ENCODE measurements around the gene FNIP2.
"Not testable (repeated sequence)": the region's sequence is repeated elsewhere in the genome, so short reads cannot be mapped to it uniquely, and the experiment has no call there.

Gene FNIP2

GRCh38 chr4:158894826-158895225 is 126.0 kb downstream of the FNIP2 start:
- no peak overlapping the region for H3K27ac Mint-ChIP-seq
- H3K9me3 Mint-ChIP-seq: no peaks in the 10 kb centered on the region
- H3K36me3 Mint-ChIP-seq (ENCODE audit: low read depth): peaks cover 34% of the 10 kb centered on the region
- no peak overlapping the region for H3K4me3 Mint-ChIP-seq
- peaks cover 6% of the 10 kb centered on the region for H3K4me1 Mint-ChIP-seq (ENCODE audit: low read depth)
- H3K27me3 Mint-ChIP-seq: no peaks in the 10 kb centered on the region

GRCh38 chr4:158895797-158896576 is 127.2 kb downstream of the FNIP2 start:
- H3K9me3 Mint-ChIP-seq: peaks cover 6% of the 10 kb centered on the region
- H3K4me1 Mint-ChIP-seq (ENCODE audit: low read depth): peaks cover 9% of the 10 kb centered on the region
- H3K27ac Mint-ChIP-seq: no peak overlapping the region
- peaks cover 45% of the 10 kb centered on the region for H3K36me3 Mint-ChIP-seq (ENCODE audit: low read depth)
- H3K4me3 Mint-ChIP-seq: no peak overlapping the region
- H3K27me3 Mint-ChIP-seq: no peaks in the 10 kb centered on the region

- not testable (repeated sequence) for H3K27me3 Mint-ChIP-seq; H3K27ac Mint-ChIP-seq; H3K4me1 Mint-ChIP-seq (ENCODE audit: low read depth); H3K4me3 Mint-ChIP-seq
- Mint-ChIP-seq H3K9me3 (peaks cover 11% of the 10 kb centered on the region), H3K36me3 (ENCODE audit: low read depth) (peaks cover 51% of the 10 kb centered on the region)
Observed at GRCh38 chr4:158896577-158897238, 127.9 kb downstream of the FNIP2 start.

- Mint-ChIP-seq H3K9me3 (peaks cover 11% of the 10 kb centered on the region), H3K36me3 (ENCODE audit: low read depth) (peaks cover 65% of the 10 kb centered on the region)
- H3K27me3 Mint-ChIP-seq; H3K4me1 Mint-ChIP-seq (ENCODE audit: low read depth); H3K27ac Mint-ChIP-seq; H3K4me3 Mint-ChIP-seq: not testable (repeated sequence)
Observed at GRCh38 chr4:158900408-158900807, 131.6 kb downstream of the FNIP2 start.

- H3K36me3 Mint-ChIP-seq (ENCODE audit: low read depth): peaks cover 47% of the 10 kb centered on the region
- peaks cover 11% of the 10 kb centered on the region for H3K9me3 Mint-ChIP-seq
- not testable (repeated sequence) for H3K4me3 Mint-ChIP-seq, H3K27ac Mint-ChIP-seq, H3K27me3 Mint-ChIP-seq
- H3K4me1 Mint-ChIP-seq (ENCODE audit: low read depth): peaks cover 13% of the 10 kb centered on the region
Observed at GRCh38 chr4:158902280-158903078, 133.7 kb downstream of the FNIP2 start.

DNA sequence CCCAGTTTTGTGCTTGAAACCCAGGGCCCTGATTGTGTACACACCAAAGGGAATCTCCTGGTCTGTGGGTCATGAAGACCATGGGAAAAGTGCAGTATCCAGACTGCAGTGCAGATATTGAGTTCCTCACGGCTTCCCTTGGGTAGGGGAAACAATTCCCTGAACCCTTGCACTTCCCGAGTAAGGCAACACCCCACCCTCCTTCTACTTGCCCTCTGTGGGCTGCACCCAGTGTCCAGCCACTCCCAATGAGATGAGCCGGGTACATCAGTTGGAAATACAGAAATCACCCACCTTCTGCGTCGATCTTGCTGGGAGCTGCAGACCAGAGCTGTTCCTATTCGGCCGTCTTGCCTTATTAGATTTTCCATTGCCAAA is 134.2 kb downstream of the FNIP2 start:
- peaks cover 42% of the 10 kb centered on the region for H3K36me3 Mint-ChIP-seq (ENCODE audit: low read depth)
- peaks cover 13% of the 10 kb centered on the region for H3K4me1 Mint-ChIP-seq (ENCODE audit: low read depth)
- no peaks in the 10 kb centered on the region for H3K27me3 Mint-ChIP-seq
- no peak overlapping the region for H3K4me3 Mint-ChIP-seq
- H3K27ac Mint-ChIP-seq: no peak overlapping the region
- H3K9me3 Mint-ChIP-seq: peaks cover 11% of the 10 kb centered on the region

- no peak overlapping the region for H3K4me3 Mint-ChIP-seq
- no peak overlapping the region for H3K27ac Mint-ChIP-seq
- H3K36me3 Mint-ChIP-seq (ENCODE audit: low read depth): peaks cover 37% of the 10 kb centered on the region
- no peaks in the 10 kb centered on the region for H3K27me3 Mint-ChIP-seq
- H3K4me1 Mint-ChIP-seq (ENCODE audit: low read depth): peaks cover 13% of the 10 kb centered on the region
- peaks cover 11% of the 10 kb centered on the region for H3K9me3 Mint-ChIP-seq
Observed at GRCh38 chr4:158903472-158904043, 134.7 kb downstream of the FNIP2 start.

DNA sequence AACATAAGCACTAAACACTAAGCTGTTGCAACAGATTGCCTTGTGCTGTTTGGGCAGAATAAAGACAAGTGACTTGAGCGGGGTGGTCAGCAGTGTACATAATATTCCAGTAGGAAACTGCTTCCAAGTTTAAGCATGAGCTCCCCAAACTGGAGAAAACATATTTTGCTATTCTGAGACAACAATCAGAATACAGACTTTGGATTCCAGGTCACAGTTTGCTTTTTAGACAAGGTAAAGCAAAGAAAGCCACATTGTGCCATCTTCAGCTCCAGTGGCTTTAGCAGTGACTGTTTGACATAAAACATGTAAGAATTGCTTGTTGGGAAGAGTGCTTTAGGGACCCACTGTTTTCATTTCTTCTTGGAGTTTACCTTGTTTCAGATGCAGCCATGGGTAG is 136.0 kb downstream of the FNIP2 start:
- H3K4me1 Mint-ChIP-seq (ENCODE audit: low read depth): peaks cover 13% of the 10 kb centered on the region
- H3K36me3 Mint-ChIP-seq (ENCODE audit: low read depth): peaks cover 30% of the 10 kb centered on the region
- H3K4me3 Mint-ChIP-seq: no peak overlapping the region
- no peak overlapping the region for H3K27ac Mint-ChIP-seq
- H3K27me3 Mint-ChIP-seq: no peaks in the 10 kb centered on the region
- peaks cover 11% of the 10 kb centered on the region for H3K9me3 Mint-ChIP-seq

GRCh38 chr4:158906073-158906472 is 137.2 kb downstream of the FNIP2 start:
- no peak overlapping the region for H3K27ac Mint-ChIP-seq
- peaks cover 19% of the 10 kb centered on the region for H3K36me3 Mint-ChIP-seq (ENCODE audit: low read depth)
- H3K4me1 Mint-ChIP-seq (ENCODE audit: low read depth): peaks cover 9% of the 10 kb centered on the region
- no peak overlapping the region for H3K4me3 Mint-ChIP-seq
- H3K27me3 Mint-ChIP-seq: no peaks in the 10 kb centered on the region
- peaks cover 5% of the 10 kb centered on the region for H3K9me3 Mint-ChIP-seq

GRCh38 chr4:158912390-158912789 is 143.6 kb downstream of the FNIP2 start:
- no peak overlapping the region for H3K4me3 Mint-ChIP-seq
- H3K4me1 Mint-ChIP-seq (ENCODE audit: low read depth): peaks cover 6% of the 10 kb centered on the region
- H3K27ac Mint-ChIP-seq: no peak overlapping the region
- H3K36me3 Mint-ChIP-seq (ENCODE audit: low read depth): no peaks in the 10 kb centered on the region
- H3K9me3 Mint-ChIP-seq: no peaks in the 10 kb centered on the region
- no peaks in the 10 kb centered on the region for H3K27me3 Mint-ChIP-seq

- peaks cover 6% of the 10 kb centered on the region for H3K4me1 Mint-ChIP-seq (ENCODE audit: low read depth)
- H3K4me3 Mint-ChIP-seq: no peak overlapping the region
- no peaks in the 10 kb centered on the region for H3K36me3 Mint-ChIP-seq (ENCODE audit: low read depth)
- H3K27me3 Mint-ChIP-seq: no peaks in the 10 kb centered on the region
- H3K9me3 Mint-ChIP-seq: no peaks in the 10 kb centered on the region
- no peak overlapping the region for H3K27ac Mint-ChIP-seq
Observed at GRCh38 chr4:158912806-158913205, 144.0 kb downstream of the FNIP2 start.

DNA sequence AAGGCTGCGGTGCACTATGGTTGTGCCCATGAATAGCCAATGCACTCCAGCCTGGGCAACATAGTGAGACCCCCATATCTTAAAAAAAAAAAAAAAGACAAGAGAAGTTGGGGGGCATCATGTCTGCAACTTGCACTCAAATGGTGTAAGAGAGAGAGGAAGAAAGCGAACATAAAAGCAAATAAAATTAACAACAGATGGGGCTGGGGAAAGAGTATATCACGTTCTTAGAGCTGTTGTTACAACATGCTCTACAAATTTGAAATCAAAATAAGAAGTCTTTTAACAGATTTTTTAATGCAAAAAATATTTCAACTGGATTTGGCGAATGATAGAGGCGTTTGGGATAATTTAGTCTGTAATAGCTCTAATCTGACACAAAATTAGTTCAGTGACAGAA is 144.9 kb downstream of the FNIP2 start:
- H3K27ac Mint-ChIP-seq: no peak overlapping the region
- peaks cover 6% of the 10 kb centered on the region for H3K4me1 Mint-ChIP-seq (ENCODE audit: low read depth)
- H3K9me3 Mint-ChIP-seq: no peaks in the 10 kb centered on the region
- no peaks in the 10 kb centered on the region for H3K36me3 Mint-ChIP-seq (ENCODE audit: low read depth)
- no peaks in the 10 kb centered on the region for H3K27me3 Mint-ChIP-seq
- no peak overlapping the region for H3K4me3 Mint-ChIP-seq

DNA sequence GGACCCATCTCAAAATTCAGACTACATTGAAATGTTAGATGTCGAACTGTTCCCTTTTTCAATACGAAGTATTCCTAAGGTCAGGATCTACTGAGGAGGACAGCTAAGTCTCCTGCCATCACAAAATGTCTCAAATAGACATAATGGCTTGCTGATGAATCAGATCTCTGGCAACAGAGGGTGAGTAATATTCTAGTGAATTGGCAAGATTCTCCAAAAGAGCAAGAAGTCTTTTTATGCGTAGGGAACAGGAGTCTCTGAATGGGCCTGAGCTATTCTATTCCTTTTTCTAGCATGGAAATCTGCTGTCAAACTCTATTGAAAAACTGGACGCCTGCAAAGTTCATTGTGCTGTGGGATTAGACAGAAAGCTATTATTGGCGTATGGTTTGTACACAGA is 145.4 kb downstream of the FNIP2 start:
- Mint-ChIP-seq H3K27me3 (no peaks in the 10 kb centered on the region), H3K27ac (no peak overlapping the region), H3K9me3 (no peaks in the 10 kb centered on the region), H3K4me3 (no peak overlapping the region), H3K36me3 (ENCODE audit: low read depth) (no peaks in the 10 kb centered on the region), H3K4me1 (ENCODE audit: low read depth) (peaks cover 6% of the 10 kb centered on the region)

DNA sequence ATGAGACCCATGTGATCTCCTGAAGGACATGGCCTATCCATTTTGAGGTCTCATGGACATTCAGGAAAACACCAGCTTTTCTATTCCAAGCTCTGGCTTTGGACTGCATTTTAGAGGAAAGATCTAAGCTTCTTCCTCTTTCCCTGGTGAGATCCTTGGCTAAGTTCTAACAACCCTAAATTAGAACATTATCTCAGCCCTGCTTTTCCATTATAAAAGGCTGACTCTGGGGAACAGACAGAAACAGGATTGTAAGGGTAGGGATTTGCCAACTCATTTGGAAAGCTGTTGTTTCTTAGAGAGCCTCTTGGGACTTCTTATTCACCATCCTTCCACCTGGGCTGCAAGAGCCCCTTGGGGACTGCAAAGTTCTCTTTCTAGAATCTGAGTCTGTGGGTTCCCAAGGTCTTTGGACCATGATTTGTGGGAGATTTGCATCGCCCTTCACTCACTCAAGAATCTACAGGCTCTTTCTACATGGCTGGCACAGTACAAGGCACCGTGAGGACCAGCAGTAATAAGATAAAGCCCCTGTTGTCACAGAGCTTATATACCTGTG is 146.9 kb downstream of the FNIP2 start:
- H3K27me3 Mint-ChIP-seq: no peaks in the 10 kb centered on the region
- H3K4me3 Mint-ChIP-seq: no peak overlapping the region
- H3K9me3 Mint-ChIP-seq: peaks cover 7% of the 10 kb centered on the region
- H3K4me1 Mint-ChIP-seq (ENCODE audit: low read depth): peaks cover 6% of the 10 kb centered on the region
- H3K36me3 Mint-ChIP-seq (ENCODE audit: low read depth): no peaks in the 10 kb centered on the region
- no peak overlapping the region for H3K27ac Mint-ChIP-seq
